ENCODE measurements around the gene MRLN.
A peak's percentile ranks its signal among the peaks of the same experiment; 100 is the strongest.
"Not testable (repeated sequence)": the region's sequence is repeated elsewhere in the genome, so short reads cannot be mapped to it uniquely, and the experiment has no call there.

Gene MRLN

GRCh38 chr10:59753267-59753666, at the start of gene MRLN:
Gene MRLN, minus strand, starts transcription at chr10:59753455.
- peak in 1 of 14 donors; percentile 90 for DNase-seq

DNA sequence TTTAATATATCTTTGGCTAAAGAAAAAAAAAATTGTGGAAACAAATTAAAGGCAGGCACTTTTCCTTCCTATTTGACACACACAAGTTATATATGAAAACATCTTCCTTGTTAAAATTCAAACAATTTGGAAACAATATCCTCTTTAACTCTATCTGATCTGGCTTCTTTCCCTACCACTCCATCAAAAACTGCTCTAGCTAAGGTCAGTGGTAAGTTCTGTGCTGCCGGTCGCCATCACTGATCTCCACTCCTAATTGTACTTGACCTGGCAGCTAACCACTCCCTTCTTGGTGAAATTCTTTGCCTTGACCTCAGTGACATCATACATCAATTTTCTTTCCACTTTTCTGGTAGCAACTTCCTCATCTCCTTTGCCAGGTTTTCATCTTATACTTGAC, 47.9 kb upstream of the MRLN start:
- no peak for DNase-seq

DNA sequence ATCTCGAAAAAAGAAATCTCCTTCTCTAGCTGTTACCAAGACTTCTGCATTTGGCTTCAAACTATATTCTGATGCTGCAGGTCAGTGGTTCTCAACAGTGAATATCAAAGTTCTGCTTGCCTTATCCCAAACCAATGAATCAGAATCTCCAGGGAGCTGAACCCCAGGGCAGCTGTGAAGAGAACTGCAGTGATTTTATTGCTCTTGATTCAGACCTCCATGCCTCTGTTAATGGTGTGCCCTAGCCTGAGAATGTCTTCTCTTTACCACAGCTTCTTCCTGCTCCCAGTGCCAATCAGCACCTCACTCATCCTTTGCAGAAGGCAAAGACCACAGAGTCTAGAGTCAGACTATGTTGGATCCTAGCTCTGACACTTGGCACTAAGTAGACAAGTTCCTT, 46.2 kb upstream of the MRLN start:
- DNase-seq, result no peak

DNA sequence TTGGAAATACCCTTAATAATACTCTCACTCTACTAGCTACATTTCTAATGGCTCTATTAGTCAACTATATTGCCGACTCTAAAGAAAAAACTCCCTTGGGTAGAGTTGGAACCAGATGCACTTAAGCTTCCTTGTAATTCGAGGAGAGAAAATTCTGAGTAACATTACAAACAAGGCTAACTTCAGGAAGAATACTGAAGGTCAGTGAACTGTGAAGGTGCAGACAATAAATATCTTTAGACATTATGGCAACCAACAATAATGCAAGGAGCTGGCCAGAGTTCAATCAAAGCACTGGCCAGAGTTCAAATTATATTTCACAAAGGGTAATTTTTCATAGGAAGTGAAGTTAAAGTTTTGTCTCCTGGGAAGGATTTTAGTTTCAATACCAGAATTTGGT, 40.7 kb upstream of the MRLN start:
- no peak for DNase-seq

DNA sequence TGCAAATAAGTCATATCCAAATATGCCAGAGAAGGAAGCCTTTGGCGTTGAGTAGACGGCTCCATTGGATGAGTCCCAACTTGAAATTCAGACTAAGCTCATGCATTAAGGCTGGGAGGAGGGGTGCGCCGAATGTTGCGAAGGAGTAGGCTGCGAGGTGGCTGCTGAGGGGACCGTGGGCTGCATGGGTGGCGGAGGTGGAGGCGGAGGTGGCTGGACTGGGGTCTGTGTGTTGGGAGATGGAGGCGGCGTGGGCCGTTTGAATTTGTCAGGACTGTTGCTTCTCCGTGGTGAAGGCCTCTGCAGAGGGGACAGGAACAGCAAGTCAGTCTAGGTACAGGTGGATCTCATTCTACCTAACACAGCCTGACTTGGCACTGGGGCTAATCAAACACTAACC, 39.6 kb upstream of the MRLN start:
- no peak for DNase-seq

GRCh38 chr10:59791601-59792000, 38.3 kb upstream of the MRLN start:
- DNase-seq, result no peak

DNA sequence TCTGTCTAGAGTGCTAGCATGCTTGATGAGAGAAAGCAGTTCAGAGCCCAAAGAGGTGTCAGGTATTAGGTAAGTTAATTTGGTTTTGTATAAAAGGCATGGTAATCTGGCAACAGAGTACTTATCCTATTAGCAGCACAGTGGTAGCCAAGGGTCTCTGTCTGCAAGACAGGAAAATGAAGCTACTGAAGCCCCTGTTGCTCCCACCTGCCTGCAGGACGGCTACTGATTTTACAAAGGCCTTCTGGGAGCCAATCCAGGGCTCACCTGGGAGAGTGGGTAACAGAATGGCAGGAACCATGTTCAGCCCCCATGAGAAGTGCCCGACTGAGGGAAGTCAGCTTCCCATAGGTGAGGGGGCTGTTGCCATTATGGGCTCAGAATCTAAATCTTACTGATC, 36.8 kb upstream of the MRLN start:
- DNase-seq, result not testable (repeated sequence)

- not testable (repeated sequence) for DNase-seq
These were observed 35.7 kb upstream of the MRLN start for GRCh38 chr10:59788914-59789313.

DNA sequence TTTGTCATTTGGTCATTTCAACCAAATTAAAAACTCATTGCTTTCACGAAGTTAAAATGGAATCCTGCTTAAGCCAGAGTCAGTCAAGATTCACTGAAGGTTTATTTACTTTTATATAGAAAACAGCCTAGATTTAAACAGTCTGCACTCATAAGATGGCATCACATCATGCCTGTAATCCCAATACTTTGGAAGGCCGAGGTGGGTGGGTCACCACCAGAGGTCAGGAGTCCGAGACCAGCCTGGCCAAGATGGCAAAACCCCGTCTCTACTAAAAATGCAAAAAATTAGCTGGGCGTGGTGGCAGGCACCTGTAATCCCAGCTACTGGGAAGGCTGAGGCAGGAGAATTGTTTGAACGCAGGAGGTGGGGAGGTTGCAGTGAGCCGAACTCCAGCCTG, 33.8 kb upstream of the MRLN start:
- not testable (repeated sequence) for DNase-seq

DNA sequence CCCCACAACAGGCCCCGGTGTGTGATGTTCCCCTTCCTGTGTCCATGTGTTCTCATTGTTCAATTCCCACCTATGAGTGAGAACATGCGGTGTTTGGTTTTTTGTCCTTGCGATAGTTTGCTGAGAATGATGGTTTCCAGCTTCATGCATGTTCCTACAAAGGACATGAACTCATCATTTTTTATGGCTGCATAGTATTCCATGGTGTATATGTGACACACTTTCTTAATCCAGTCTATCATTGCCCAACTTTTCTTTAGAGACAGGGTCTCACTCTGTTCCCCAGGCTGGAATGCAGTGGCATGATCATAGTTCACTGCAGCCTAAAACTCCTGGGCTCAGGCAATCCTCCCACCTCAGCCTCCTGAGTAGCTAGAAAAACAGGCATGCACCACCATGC, 32.2 kb upstream of the MRLN start:
- DNase-seq, result not testable (repeated sequence)

DNA sequence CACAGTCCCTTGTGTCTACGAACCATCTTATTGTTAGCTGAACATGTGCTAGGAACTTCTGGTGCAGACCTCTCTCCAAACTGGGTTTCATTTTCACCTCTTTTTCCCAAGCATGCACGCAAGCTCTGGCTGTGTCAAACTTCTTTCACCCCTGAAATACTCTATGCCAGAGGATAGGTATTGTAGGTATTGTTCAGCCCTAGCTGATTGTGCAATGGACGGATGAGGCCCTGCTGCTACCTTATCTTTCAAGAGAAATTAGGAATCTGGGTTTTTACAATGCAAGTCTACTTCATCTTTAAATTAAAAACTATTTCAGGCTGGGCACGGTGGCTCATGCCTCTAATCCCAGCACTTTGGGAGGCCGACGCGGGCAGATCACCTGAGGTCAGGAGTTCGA, 28.3 kb upstream of the MRLN start:
- DNase-seq, result no peak

DNA sequence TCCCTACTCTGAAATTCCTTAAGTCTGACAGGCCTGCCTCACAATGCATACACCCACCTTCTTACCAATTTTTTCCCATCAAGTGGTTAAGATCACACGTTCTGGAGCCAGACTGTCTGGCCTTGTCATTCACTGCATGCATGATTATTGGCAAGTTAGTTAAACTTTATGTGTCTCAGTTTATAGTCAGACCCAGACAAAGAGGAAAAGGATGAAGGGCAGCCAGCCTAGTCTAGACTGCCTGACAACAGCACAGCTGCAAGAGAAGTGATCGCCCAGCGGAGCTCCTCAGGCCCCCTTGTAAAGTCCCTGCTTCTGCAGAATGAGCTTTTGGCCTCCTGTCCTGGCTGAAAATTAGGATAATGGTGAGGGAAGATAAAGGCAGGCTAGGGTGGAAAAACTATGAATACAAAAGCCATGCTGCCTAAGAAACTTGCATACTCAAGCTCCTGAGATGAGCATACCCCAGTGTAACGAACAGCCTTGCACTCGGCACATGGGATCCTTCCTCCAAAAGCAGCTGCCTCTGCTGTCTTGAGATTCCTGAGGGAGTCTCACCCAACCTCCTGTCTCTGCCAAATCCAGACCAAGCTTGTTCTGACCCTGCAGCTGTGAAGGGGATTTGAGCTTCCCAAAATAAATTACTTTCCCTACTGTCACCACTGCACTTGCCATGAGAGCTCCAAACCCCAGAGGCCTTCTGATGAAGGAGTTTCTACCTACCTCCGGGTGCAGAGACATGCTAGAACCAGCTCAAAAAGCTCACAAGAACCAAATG, 26.7 kb upstream of the MRLN start:
- no peak for DNase-seq

GRCh38 chr10:59774451-59774850, 21.2 kb upstream of the MRLN start:
- DNase-seq, result no peak

DNA sequence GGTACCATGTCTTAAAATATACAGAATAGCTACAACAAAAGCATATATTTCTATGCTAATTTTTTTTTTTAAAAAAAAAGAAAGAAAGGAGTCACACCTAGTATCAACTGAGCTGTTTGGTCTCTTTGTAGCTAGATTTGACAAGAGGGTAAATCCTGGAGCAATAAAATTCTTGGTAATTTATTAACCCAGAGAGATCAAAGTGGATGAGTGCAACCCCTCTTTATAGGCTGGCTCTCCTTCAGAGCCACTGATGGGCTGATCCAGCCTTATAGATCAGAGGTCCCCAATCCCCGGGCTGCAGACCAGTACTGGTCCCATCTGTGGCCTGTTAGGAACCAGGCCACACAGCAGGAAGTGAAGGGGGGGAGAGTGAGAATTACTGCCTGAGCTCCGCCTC, 19.8 kb upstream of the MRLN start:
- no peak for DNase-seq

DNA sequence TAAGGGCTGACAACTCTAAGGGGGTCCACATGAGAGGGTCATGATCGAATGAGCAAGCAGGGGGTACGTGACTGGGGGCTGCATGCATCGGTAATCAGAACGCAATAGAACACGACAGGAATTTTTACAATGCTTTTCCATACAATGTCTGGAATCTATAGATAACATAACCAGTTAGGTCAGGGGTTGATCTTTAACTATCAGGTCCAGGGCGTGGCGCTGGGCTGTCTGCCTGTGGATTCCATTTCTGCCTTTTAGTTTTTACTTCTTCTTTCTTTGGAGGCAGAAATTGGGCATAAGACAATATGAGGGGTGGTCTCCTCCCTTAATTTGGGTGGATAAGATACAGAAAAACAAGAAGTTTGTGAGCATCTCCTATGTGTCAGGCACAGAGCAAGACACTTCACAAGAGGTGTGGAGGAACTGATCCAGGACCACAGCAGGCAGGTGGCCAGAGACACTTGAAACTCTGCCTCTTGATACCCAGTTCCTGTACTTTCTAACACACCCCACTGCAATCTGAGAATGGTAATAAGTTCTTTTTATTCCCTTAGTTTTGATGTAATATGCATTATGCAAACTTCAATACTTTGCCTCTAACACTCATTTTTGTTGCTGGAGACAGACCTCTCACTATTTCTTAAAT, 18.0 kb upstream of the MRLN start:
- DNase-seq, result no peak

DNA sequence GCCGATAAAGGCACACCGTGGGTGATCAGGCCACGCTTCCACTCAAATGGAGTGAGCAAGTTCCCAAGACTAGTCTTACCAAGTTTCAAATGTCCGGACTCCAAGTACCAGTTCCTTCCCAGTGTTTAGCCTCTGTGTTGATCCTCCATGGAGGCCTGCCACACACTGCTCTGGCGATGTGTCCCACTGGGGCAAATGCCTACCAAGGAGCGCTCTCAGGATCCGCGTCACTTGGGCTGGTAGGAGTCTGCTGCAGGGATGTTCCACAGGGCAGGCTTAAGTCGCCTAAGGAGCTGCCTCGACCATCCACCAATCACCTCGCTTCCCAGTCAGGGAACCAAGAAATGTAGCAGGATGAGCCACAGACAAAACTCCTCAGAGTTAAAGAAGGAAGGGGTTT, 17.4 kb upstream of the MRLN start:
- DNase-seq, result no peak

DNA sequence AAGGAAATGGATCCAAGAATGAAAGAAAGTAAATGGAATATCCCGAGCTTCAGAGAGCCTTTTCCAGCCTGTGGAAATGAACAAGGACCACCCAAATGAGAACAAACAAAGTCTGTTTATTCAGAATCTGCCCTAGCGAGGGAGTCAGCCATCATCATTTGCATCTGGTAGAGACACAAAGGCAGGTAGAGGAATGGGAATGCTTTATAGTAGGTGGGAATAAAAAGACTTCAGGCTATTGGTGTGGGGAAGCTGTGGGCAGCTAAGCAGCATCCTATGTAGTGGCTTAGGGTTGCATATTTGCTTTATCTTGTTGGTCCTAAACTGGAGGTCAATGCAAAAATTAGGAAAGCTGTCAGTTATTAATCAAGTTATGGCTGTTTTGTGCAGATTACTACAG, 9.2 kb upstream of the MRLN start:
- DNase-seq, result no peak

GRCh38 chr10:59757966-59758365, 4.7 kb upstream of the MRLN start:
- no peak for DNase-seq

- no peak for DNase-seq
These were observed 1.7 kb upstream of the MRLN start for GRCh38 chr10:59754951-59755350.

GRCh38 chr10:59752278-59752940, 846 bp downstream of the MRLN start:
- peak in 1 of 14 donors; percentile 77 for DNase-seq

GRCh38 chr10:59750155-59750945, 2.9 kb downstream of the MRLN start:
- peak in 2 of 14 donors; percentile 9 to 75 for DNase-seq

DNA sequence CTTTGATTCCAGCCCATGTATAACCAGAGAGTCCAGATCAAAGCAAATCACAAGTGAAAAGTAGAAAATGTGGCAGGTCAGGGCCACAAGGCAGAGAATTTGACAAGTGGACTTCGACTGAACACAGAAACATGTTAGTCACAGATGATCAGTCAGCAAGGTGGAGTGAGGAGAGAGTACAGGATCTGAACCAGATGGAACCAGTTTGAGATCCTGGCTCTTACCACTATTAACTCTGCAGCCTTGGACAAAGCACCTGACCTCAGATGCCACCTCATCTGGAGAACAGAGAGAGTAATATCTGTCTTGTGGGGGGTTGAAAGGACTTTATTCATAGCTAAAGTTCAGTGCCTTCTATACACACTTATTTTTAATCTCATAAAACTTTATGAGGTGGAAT, 4.4 kb downstream of the MRLN start:
- DNase-seq, result peak in 1 of 14 donors; percentile 79

DNA sequence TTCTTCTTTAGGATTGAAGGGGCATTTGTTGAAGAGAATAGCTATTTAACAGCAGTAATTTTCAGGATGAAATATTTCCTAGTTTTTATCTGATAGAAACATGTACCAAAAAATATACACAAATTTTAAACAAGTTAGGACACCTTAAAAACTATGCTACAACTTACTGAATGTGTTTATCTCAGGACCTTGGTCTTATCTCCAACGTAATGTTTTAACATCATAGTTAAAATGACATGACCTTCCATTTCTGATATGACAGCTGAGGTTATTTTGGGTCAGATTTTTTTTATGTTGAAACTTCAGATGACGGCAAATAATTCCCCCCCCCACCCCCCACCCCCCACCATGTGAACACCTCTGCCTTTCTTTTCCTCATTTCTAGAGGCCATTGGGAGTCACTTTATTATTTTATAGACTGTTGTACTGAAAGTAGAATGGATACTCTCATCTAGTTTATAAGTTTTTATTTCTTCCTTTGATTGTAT, 8.0 kb downstream of the MRLN start:
- DNase-seq, result no peak
